Kidney (tissue), 14 donors: ENCODE results near the gene PSMA2. TPM values are rescaled to one million over a fixed set of nuclear protein-coding genes. Genes with fewer than 3 reads are reported as not detected.

ENCODE experiments used
- DNase-seq, 5 donors: peaks; one replicate each; pipeline ENCODE4 v3.0.0-alpha.2; 2013 to 2020
- FAIRE-seq: peaks from 2 replicates; lab custom pipeline; 2012; peaks lifted over from hg19 to GRCh38; lab: Jason Lieb, UNC
- H3K27ac ChIP-seq, 2 donors: one replicate each; pipeline ENCODE4 v1.7.0; 2013; ENCODE audit warnings: low read depth in 2 of 2, low read length in 2 of 2, inconsistent platforms in 1 of 2
- H3K27me3 ChIP-seq: one replicate; pipeline ENCODE4 v1.7.1; 2013; ENCODE audit warnings: low read length, inconsistent platforms; ENCODE audit not compliant: control insufficient read depth, insufficient read depth
- H3K36me3 ChIP-seq, 3 donors: one replicate each; pipeline versions ENCODE4 v1.7.0 to v1.7.1; 2013; ENCODE audit warnings: low read length in 3 of 3, control low read depth in 1 of 3, inconsistent platforms in 1 of 3; ENCODE audit not compliant: insufficient read depth in 3 of 3, control insufficient read depth in 2 of 3
- H3K4me1 ChIP-seq, 3 donors: one replicate each; pipeline versions ENCODE4 v1.7.0 to v1.7.1; 2013; ENCODE audit warnings: low read length in 3 of 3, inconsistent platforms in 1 of 3, low read depth in 1 of 3; ENCODE audit not compliant: control insufficient read depth in 2 of 3, insufficient read depth in 2 of 3
- H3K4me3 ChIP-seq, 3 donors: one replicate each; pipeline versions ENCODE4 v1.7.0 to v1.8.1; 2013; ENCODE audit warnings: low read length in 3 of 3, control low read depth in 1 of 3, inconsistent platforms in 1 of 3
- H3K9ac ChIP-seq, 3 donors: one replicate each; pipeline versions ENCODE4 v1.7.0 to v1.7.1; 2013; ENCODE audit warnings: low read length in 3 of 3, control low read depth in 1 of 3, inconsistent platforms in 1 of 3
- H3K9me3 ChIP-seq, 3 donors: one replicate each; pipeline versions ENCODE4 v1.7.0 to v1.7.1; 2013; ENCODE audit warnings: low read length in 3 of 3, control low read depth in 1 of 3, inconsistent platforms in 1 of 3; ENCODE audit not compliant: control insufficient read depth in 2 of 3, insufficient read depth in 1 of 3
- CTCF ChIP-seq: IDR thresholded peaks from 3 replicates; pipeline ENCODE4 v1.5.1; 2012; ENCODE audit warnings: mild to moderate bottlenecking, moderate library complexity, borderline replicate concordance; ENCODE audit not compliant: insufficient read depth; ENCODE audit errors: extremely low read depth
- intact Hi-C: fragments of 100-400 bp; cut with DNase I; formaldehyde crosslinking; loops from one replicate; pipeline ENCODE4 v1.11.1; 2022
- polyA plus RNA-seq: library from polyadenylated mRNA; stranded (reverse); fragments of 350-450 nt; fragmentation: Illumina TruSeq; extraction: RNeasy Lipid Tissue Mini Kit (QIAGEN cat#74804); gene quantifications from one replicate; pipeline ENCODE4 v1.2.3, GENCODE V29; 2014; ENCODE audit warnings: low read depth, low replicate concordance; ENCODE audit not compliant: insufficient read depth
- total RNA-seq: library from RNA; stranded (reverse); fragmentation: NEBNext Ultra II Directional; extraction: Animal tissue kit (Norgen Biotek cat#: 25700); gene quantifications from one replicate; pipeline ENCODE4 v1.2.1, GENCODE V29; 2021
- donor health status: control.
- donor health status: control.
- donor health status: control.
- donor health status: control.
- donor health status: control.
- donor health status: DM: yes; HTN: yes; CAD: no.
- donor health status: Normal renal cell carcinoma (clear cell type).

Gene PSMA2
- total and polyA plus RNA-seq, 2 donors from 2014 or later: 60.5 to 202 TPM

GRCh38 chr7:42980084-42980483 lies 48.1 kb upstream of the PSMA2 start:
- intact Hi-C loops: no loop called here
- Histone ChIP-seq H3K27me3 (no peaks in the 10 kb centered on the region), H3K4me1 (no peaks in the 10 kb centered on the region), H3K27ac (no peak overlapping the region), H3K9me3 (peaks cover 0 to 12% (median 3%) of the 10 kb centered on the region in 3 donors), H3K4me3 (no peak overlapping the region), H3K36me3 (no peaks in the 10 kb centered on the region), H3K9ac (no peak overlapping the region)
- no peak for DNase-seq
- no peak for TF ChIP-seq CTCF
- FAIRE-seq: no peak

- intact Hi-C loops: no loop called here
- no peaks in the 10 kb centered on the region for H3K36me3 ChIP-seq
- H3K27ac ChIP-seq: no peak overlapping the region
- no peak overlapping the region for H3K4me3 ChIP-seq
- no peaks in the 10 kb centered on the region for H3K27me3 ChIP-seq
- FAIRE-seq (no peak), DNase-seq (no peak)
- H3K9me3 ChIP-seq: peaks cover 0 to 2% (median 0%) of the 10 kb centered on the region in 3 donors
- TF ChIP-seq CTCF: no peak
- H3K9ac ChIP-seq: no peak overlapping the region
- H3K4me1 ChIP-seq: no peaks in the 10 kb centered on the region
Measured at GRCh38 chr7:42978496-42978895, 46.5 kb upstream of the PSMA2 start.

DNA sequence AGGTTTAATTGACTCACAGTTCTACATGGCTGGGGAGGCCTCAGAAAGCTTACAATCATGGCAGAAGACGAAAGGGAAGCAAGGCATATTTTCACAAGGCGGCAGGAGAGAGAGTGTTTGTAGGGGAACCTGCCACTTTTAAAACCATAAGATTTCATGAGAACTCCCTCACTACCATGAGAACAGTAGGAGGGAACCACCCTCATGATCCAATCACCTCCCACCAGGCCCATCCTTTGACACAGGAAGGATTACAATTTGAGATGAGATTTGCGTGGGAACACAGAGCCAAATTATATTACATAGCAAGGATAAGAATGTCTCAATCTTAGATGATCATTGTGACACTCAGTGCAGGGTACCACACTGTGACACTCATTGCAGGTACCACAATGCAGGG lies 44.4 kb upstream of the PSMA2 start:
- TF ChIP-seq CTCF: no peak
- Histone ChIP-seq H3K27ac (no peak overlapping the region), H3K9ac (no peak overlapping the region), H3K27me3 (no peaks in the 10 kb centered on the region), H3K36me3 (no peaks in the 10 kb centered on the region), H3K9me3 (no peaks in the 10 kb centered on the region), H3K4me1 (peaks cover 0 to 3% (median 0%) of the 10 kb centered on the region in 3 donors), H3K4me3 (no peak overlapping the region)
- intact Hi-C loops: no loop called here
- FAIRE-seq (no peak), DNase-seq (no peak)

DNA sequence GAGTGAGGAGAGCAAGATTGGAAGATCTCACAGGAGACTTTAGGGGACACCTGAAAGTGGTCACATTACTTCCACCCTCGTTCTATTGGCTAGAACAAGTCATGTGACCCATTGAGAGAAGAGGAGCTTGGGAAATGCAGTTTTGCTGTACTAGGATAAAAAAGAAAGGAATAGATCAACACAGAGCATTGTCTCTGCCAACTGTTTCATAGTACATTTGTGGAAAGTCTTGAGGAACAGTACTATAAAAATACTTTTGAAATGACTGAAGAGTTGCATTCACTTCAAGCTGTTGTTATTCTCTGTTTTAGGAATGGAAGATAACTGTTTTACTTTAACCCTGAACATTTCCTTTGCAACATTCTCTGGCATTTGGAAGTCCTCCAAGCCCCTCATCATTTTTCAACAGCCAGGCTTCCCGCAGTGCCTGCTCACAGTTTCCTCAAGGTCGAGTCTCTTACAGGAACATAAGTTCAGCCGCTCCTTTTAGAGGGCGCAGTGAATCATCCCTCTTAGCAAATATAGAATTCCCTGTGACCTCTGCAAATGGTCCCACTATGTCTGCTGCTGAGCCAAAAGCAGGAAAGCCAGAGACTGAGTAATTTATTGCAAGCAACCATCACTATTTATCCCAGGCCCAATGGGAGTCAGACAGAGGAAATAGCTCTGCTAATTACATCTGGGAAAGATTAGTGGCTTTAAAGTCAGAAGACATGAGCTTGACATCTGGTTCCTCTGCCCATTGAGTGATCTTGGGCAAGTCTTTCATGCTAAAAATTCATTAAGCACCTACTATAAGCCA lies 40.9 kb upstream of the PSMA2 start:
- Histone ChIP-seq H3K27ac (no peak overlapping the region), H3K4me1 (peaks cover 0 to 3% (median 0%) of the 10 kb centered on the region in 3 donors), H3K27me3 (no peaks in the 10 kb centered on the region), H3K9ac (no peak overlapping the region), H3K9me3 (no peaks in the 10 kb centered on the region), H3K36me3 (no peaks in the 10 kb centered on the region), H3K4me3 (no peak overlapping the region)
- DNase-seq (peak; percentile 39 to 91 (median 80)), FAIRE-seq (no peak)
- TF ChIP-seq CTCF: no peak
- intact Hi-C loops: no loop called here
